GM19467 (cell line): Measurements from ENCODE around the gene PTPN1.

ENCODE experiments used
- ATAC-seq: cut with Tn5 transposase; IDR thresholded peaks from one replicate; pipeline ENCODE4 v1.9.1; 2021; ENCODE audit warnings: mild to moderate bottlenecking, moderate library complexity; ENCODE audit not compliant: unreplicated experiment

The PTPN1 gene

GRCh38 chr20:50572938-50573777, 63.0 kb downstream of the PTPN1 start:
- no peak for ATAC-seq

- ATAC-seq, result no peak
These were observed 63.9 kb downstream of the PTPN1 start for GRCh38 chr20:50574108-50574507.

- no peak for ATAC-seq
These were observed 64.4 kb downstream of the PTPN1 start for GRCh38 chr20:50574586-50574985.

GRCh38 chr20:50575865-50576720, 65.9 kb downstream of the PTPN1 start:
- ATAC-seq, result no peak

GRCh38 chr20:50577175-50578018, 67.2 kb downstream of the PTPN1 start:
- ATAC-seq, result no peak

GRCh38 chr20:50578061-50578777, 68.0 kb downstream of the PTPN1 start:
- ATAC-seq, result no peak

GRCh38 chr20:50578778-50579165, 68.6 kb downstream of the PTPN1 start:
- ATAC-seq, result no peak

GRCh38 chr20:50579511-50579910, 69.3 kb downstream of the PTPN1 start:
- ATAC-seq, result no peak

GRCh38 chr20:50580016-50580747, 70.0 kb downstream of the PTPN1 start:
- no peak for ATAC-seq

GRCh38 chr20:50580842-50581544, 70.8 kb downstream of the PTPN1 start:
- no peak for ATAC-seq

- no peak for ATAC-seq
These were observed 71.9 kb downstream of the PTPN1 start for GRCh38 chr20:50582092-50582491.

GRCh38 chr20:50582591-50583234, 72.5 kb downstream of the PTPN1 start:
- ATAC-seq, result no peak

- no peak for ATAC-seq
These were observed 73.4 kb downstream of the PTPN1 start for GRCh38 chr20:50583442-50584150.

- ATAC-seq, result no peak
These were observed 74.5 kb downstream of the PTPN1 start for GRCh38 chr20:50584687-50585086.

GRCh38 chr20:50585214-50585613, 75.0 kb downstream of the PTPN1 start:
- ATAC-seq, result no peak

- ATAC-seq, result no peak
These were observed 75.5 kb downstream of the PTPN1 start for GRCh38 chr20:50585678-50586077.

GRCh38 chr20:50586531-50587232, 76.5 kb downstream of the PTPN1 start:
- no peak for ATAC-seq
